Loucy (cell line): Measurements from ENCODE around the gene TNFAIP3.

ENCODE experiments used
- H2AFZ ChIP-seq: fragments of 200-600 bp; sonication (generic); 2 replicates; pipeline ENCODE4 v1.6.0; 2016; ENCODE audit warnings: antibody characterized with exemption, mild to moderate bottlenecking, low read length, moderate library complexity
- H3F3A ChIP-seq: fragments of 200-600 bp; 2 replicates; pipeline ENCODE4 v1.6.0; 2016; ENCODE audit warnings: antibody characterized with exemption, low read depth, mild to moderate bottlenecking
- H3K27me3 ChIP-seq: fragments of 200-600 bp; sonication (generic); 2 replicates; pipeline ENCODE4 v1.6.1; 2014; ENCODE audit warnings: low read length, mild to moderate bottlenecking; ENCODE audit not compliant: insufficient read depth, poor library complexity, severe bottlenecking
- H3K36me3 ChIP-seq: fragments of 200-600 bp; sonication (generic); 2 replicates; pipeline ENCODE4 v1.6.1; 2016; ENCODE audit warnings: low read length; ENCODE audit not compliant: insufficient read depth
- H3K4me1 ChIP-seq: fragments of 200-600 bp; sonication (generic); 2 replicates; pipeline ENCODE4 v1.5.1; 2014; ENCODE audit warnings: low read length, mild to moderate bottlenecking; ENCODE audit not compliant: insufficient read depth, poor library complexity, severe bottlenecking
- H3K4me2 ChIP-seq: fragments of 200-600 bp; sonication (generic); 2 replicates; pipeline ENCODE4 v1.6.0; 2014; ENCODE audit warnings: antibody characterized with exemption, low read length, low read depth, mild to moderate bottlenecking; ENCODE audit not compliant: poor library complexity, severe bottlenecking
- H3K4me3 ChIP-seq: fragments of 200-600 bp; sonication (generic); 2 replicates; pipeline ENCODE4 v1.5.1; 2014; ENCODE audit warnings: low read length, mild to moderate bottlenecking, mixed read lengths; ENCODE audit not compliant: poor library complexity, severe bottlenecking
- H3K79me2 ChIP-seq: fragments of 200-600 bp; sonication (generic); 2 replicates; pipeline ENCODE4 v1.6.1; 2014; ENCODE audit warnings: low read length; ENCODE audit not compliant: insufficient read depth
- H3K9ac ChIP-seq: fragments of 200-600 bp; sonication (generic); 2 replicates; pipeline ENCODE4 v1.6.0; 2014; ENCODE audit warnings: mild to moderate bottlenecking, low read depth, low read length, moderate library complexity; ENCODE audit not compliant: poor library complexity, severe bottlenecking
- H3K9me2 ChIP-seq: fragments of 200-600 bp; sonication (generic); replicated peaks from 2 replicates; pipeline ENCODE4 v1.6.1; 2016; ENCODE audit warnings: low read depth, low read length, mixed read lengths
- H3K9me3 ChIP-seq: fragments of 200-600 bp; sonication (generic); 2 replicates; pipeline ENCODE4 v1.6.1; 2014; ENCODE audit warnings: mild to moderate bottlenecking, antibody characterized with exemption, low read length, low read depth; ENCODE audit not compliant: insufficient read depth
- H4K20me1 ChIP-seq: fragments of 200-600 bp; sonication (generic); 2 replicates; pipeline ENCODE4 v1.6.0; 2014; ENCODE audit warnings: antibody characterized with exemption, low read length, mild to moderate bottlenecking; ENCODE audit not compliant: insufficient read depth, poor library complexity, severe bottlenecking
- CTCF ChIP-seq: fragments of 200-600 bp; sonication (generic); conservative IDR thresholded peaks from 2 replicates; pipeline ENCODE4 v1.5.1; 2014; ENCODE audit warnings: mild to moderate bottlenecking, antibody characterized with exemption, low read length
- EZH2phosphoT487 ChIP-seq: fragments of 200-600 bp; IDR thresholded peaks from 2 replicates; pipeline ENCODE4 v1.6.1; 2018; ENCODE audit warnings: antibody characterized with exemption, mild to moderate bottlenecking, moderate library complexity, borderline replicate concordance

Gene TNFAIP3

GRCh38 chr6:137849981-137850714 is 16.9 kb upstream of the TNFAIP3 start:
- no peaks in the 10 kb centered on the region for H3K36me3 ChIP-seq
- no peak overlapping the region for H3K4me2 ChIP-seq
- no peak overlapping the region for H3K9ac ChIP-seq
- no peak overlapping the region for H2AFZ ChIP-seq
- H3K9me3 ChIP-seq, result peaks cover under 1% of the 10 kb centered on the region; the same call in 1 of the 2 replicates
- peaks cover 50% of the 10 kb centered on the region for H3K4me1 ChIP-seq
- H3K4me3 ChIP-seq, result no peak overlapping the region
- TF ChIP-seq CTCF (no peak), EZH2phosphoT487 (no peak)
- H3K9me2 ChIP-seq, result no peaks in the 10 kb centered on the region
- no peaks in the 10 kb centered on the region for H3F3A ChIP-seq
- H3K27me3 ChIP-seq, result no peaks in the 10 kb centered on the region
- H4K20me1 ChIP-seq, result no peaks in the 10 kb centered on the region
- H3K79me2 ChIP-seq, result no peaks in the 10 kb centered on the region

- Histone ChIP-seq H3K9me3 (peaks cover 7% of the 10 kb centered on the region), H2AFZ (no peak overlapping the region), H3K4me2 (no peak overlapping the region), H3K36me3 (peaks cover 6% of the 10 kb centered on the region), H3K4me3 (no peak overlapping the region), H3K4me1 (peaks cover 59% of the 10 kb centered on the region), H4K20me1 (no peaks in the 10 kb centered on the region), H3F3A (peaks cover 6% of the 10 kb centered on the region; the same call in 1 of the 2 replicates), H3K79me2 (no peaks in the 10 kb centered on the region), H3K9me2 (no peaks in the 10 kb centered on the region), H3K27me3 (no peaks in the 10 kb centered on the region), H3K9ac (no peak overlapping the region)
- no peak for TF ChIP-seq CTCF
- no peak for TF ChIP-seq EZH2phosphoT487
These were observed 16.1 kb upstream of the TNFAIP3 start for GRCh38 chr6:137850816-137851602.

- Histone ChIP-seq H2AFZ (no peak overlapping the region), H4K20me1 (no peaks in the 10 kb centered on the region), H3K9me2 (no peaks in the 10 kb centered on the region), H3F3A (peaks cover 8% of the 10 kb centered on the region; the same call in 1 of the 2 replicates), H3K36me3 (peaks cover 6% of the 10 kb centered on the region), H3K27me3 (no peaks in the 10 kb centered on the region), H3K9ac (no peak overlapping the region), H3K4me3 (no peak overlapping the region), H3K9me3 (peaks cover 7% of the 10 kb centered on the region), H3K4me2 (no peak overlapping the region), H3K4me1 (peaks cover 62% of the 10 kb centered on the region), H3K79me2 (no peaks in the 10 kb centered on the region)
- TF ChIP-seq CTCF (no peak), EZH2phosphoT487 (no peak)
These were observed 15.4 kb upstream of the TNFAIP3 start for GRCh38 chr6:137851669-137852068.
